GM12878 (cell line): ENCODE measurements around the gene ZFPM1. TPM values are rescaled to one million over a fixed set of nuclear protein-coding genes. Genes with fewer than 3 reads are reported as not detected.

Source experiments
- RELA ChIP-seq: fragments of 450-650 bp; IDR thresholded peaks from 2 replicates; pipeline ENCODE4 v1.8.0; 2014; ENCODE audit warnings: borderline replicate concordance; ENCODE audit not compliant: partially characterized antibody
- REST ChIP-seq: IDR thresholded peaks from 2 replicates; pipeline ENCODE4 v1.6.1; 2012; ENCODE audit warnings: mild to moderate bottlenecking, low read depth, low read length
- STAT3 ChIP-seq: IDR thresholded peaks from 2 replicates; pipeline ENCODE4 v1.6.1; 2011; ENCODE audit warnings: low read depth, low read length, improper control_type of control experiment
- ZBTB40 ChIP-seq: fragments of 450-650 bp; IDR thresholded peaks from 2 replicates; pipeline ENCODE4 v1.6.1; 2016; ENCODE audit warnings: mild to moderate bottlenecking, moderate library complexity, borderline replicate concordance
- polyA plus RNA-seq, 11 experiments: library from polyadenylated mRNA; depleted of rRNA in 4 of 11; unstranded in 6 of 11; stranded (reverse) in 5 of 11; fragments of >200 nt; fragmentation: Nextera tagmentation in 4 of 11; fragmentation: Illumina TruSeq in 1 of 11; extraction: Ambion mirVana in 4 of 11; extraction: Trizol in 1 of 11; gene quantifications; 1 replicate in 1 of 11; 2 replicates in 10 of 11; pipeline versions ENCODE4 v1.2.1 to v1.2.3, GENCODE V29; 2011 to 2016; ENCODE audit warnings: inconsistent platforms in 2 of 11, missing spikeins in 2 of 11, low read depth in 1 of 11
- total RNA-seq, 4 experiments: library from RNA; depleted of rRNA in 3 of 4; stranded (reverse); fragments of >200 nt in 3 of 4; fragmentation: Illumina TruSeq in 1 of 4; extraction: Trizol in 1 of 4; gene quantifications; 2 replicates each; pipeline versions ENCODE4 v1.2.1 to v1.2.3, GENCODE V29; 2013 to 2021
- TF ChIP-seq, protein P1 (sequence below): fragments of 450-650 bp; formaldehyde crosslinking; IDR thresholded peaks from 2 replicates; pipeline ENCODE4 v1.4.0; 2022; ENCODE audit warnings: mild to moderate bottlenecking, moderate library complexity

Gene ZFPM1
- total and polyA plus RNA-seq, 10 of the 15 experiments (the other 5 are each of a cell fraction or from before 2014, with no cell fraction given) = 0.02 to 5.1 (median 0.30) TPM

DNA sequence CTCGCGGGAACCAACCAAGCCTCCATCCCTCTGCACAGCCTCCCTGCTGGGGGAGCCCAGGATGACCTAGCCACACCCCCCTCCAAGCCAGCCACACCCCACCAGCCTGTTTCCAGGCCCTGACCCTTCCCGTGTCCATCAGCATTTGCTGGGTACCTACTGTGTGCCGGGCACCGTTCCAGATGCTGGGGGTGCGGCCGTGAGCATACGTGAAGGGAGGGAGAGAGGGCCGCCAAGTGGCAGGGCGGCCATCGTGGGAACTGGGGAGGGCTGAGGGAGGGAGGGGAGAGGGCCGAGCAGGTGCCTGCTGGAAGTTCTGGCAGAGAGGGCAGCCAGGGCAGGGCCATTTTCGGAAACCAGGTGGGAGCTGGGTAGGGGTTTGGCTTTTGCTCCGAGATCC is 23.1 kb downstream of the ZFPM1 start (continued):
- no peak for TF ChIP-seq ZBTB40
- no peak for TF ChIP-seq RELA
- TF ChIP-seq, protein P1, sequence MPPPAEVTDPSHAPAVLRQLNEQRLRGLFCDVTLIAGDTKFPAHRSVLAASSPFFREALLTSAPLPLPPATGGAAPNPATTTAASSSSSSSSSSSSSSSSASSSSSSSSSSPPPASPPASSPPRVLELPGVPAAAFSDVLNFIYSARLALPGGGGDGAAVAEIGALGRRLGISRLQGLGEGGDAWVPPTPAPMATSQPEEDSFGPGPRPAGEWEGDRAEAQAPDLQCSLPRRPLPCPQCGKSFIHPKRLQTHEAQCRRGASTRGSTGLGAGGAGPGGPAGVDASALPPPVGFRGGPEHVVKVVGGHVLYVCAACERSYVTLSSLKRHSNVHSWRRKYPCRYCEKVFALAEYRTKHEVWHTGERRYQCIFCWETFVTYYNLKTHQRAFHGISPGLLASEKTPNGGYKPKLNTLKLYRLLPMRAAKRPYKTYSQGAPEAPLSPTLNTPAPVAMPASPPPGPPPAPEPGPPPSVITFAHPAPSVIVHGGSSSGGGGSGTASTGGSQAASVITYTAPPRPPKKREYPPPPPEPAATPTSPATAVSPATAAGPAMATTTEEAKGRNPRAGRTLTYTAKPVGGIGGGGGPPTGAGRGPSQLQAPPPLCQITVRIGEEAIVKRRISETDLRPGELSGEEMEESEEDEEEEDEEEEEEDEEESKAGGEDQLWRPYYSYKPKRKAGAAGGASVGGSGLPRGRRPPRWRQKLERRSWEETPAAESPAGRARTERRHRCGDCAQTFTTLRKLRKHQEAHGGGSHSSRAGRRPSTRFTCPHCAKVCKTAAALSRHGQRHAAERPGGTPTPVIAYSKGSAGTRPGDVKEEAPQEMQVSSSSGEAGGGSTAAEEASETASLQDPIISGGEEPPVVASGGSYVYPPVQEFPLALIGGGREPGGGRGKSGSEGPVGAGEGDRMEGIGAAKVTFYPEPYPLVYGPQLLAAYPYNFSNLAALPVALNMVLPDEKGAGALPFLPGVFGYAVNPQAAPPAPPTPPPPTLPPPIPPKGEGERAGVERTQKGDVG = no peak
- no peak for TF ChIP-seq REST
- no peak for TF ChIP-seq STAT3
